ENCODE measurements around the gene FLNB. TPM values are rescaled to one million over a fixed set of nuclear protein-coding genes. Genes with fewer than 3 reads are reported as not detected.

The FLNB gene
- total RNA-seq, 1 donor from 2014 or later, result 72.9 TPM

DNA sequence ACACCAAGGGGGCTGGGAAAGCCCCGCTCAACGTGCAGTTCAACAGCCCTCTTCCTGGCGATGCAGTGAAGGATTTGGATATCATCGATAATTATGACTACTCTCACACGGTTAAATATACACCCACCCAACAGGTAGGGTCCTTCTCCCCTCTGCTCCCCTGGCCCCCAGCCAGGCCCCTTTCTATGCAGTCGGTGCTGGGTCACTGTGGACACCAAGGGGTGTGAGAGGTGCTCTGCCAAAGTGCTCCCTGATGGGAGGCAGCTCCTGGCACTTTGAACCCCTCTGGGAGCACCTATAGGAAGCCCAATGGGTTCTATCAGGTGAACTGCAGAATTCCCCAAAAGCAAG lies 103.9 kb downstream of the FLNB start:
- H3K27ac Mint-ChIP-seq (ENCODE audit: unreplicated experiment), result no peak overlapping the region
- TF ChIP-seq, protein P1, sequence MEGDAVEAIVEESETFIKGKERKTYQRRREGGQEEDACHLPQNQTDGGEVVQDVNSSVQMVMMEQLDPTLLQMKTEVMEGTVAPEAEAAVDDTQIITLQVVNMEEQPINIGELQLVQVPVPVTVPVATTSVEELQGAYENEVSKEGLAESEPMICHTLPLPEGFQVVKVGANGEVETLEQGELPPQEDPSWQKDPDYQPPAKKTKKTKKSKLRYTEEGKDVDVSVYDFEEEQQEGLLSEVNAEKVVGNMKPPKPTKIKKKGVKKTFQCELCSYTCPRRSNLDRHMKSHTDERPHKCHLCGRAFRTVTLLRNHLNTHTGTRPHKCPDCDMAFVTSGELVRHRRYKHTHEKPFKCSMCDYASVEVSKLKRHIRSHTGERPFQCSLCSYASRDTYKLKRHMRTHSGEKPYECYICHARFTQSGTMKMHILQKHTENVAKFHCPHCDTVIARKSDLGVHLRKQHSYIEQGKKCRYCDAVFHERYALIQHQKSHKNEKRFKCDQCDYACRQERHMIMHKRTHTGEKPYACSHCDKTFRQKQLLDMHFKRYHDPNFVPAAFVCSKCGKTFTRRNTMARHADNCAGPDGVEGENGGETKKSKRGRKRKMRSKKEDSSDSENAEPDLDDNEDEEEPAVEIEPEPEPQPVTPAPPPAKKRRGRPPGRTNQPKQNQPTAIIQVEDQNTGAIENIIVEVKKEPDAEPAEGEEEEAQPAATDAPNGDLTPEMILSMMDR (IDR thresholded peaks at IDR 0.05), result no peak
- H3K4me3 Mint-ChIP-seq (ENCODE audit: unreplicated experiment), result no peak overlapping the region
- no peaks in the 10 kb centered on the region for H3K9me3 Mint-ChIP-seq (ENCODE audit: unreplicated experiment)
- H3K36me3 Mint-ChIP-seq (ENCODE audit: unreplicated experiment), result peaks cover 51% of the 10 kb centered on the region
- no peaks in the 10 kb centered on the region for H3K27me3 Mint-ChIP-seq (ENCODE audit: unreplicated experiment)
- H3K4me1 Mint-ChIP-seq (ENCODE audit: unreplicated experiment), result peaks cover 14% of the 10 kb centered on the region
- DNase-seq (ENCODE audit: extremely low spot score, unreplicated experiment), result no peak

DNA sequence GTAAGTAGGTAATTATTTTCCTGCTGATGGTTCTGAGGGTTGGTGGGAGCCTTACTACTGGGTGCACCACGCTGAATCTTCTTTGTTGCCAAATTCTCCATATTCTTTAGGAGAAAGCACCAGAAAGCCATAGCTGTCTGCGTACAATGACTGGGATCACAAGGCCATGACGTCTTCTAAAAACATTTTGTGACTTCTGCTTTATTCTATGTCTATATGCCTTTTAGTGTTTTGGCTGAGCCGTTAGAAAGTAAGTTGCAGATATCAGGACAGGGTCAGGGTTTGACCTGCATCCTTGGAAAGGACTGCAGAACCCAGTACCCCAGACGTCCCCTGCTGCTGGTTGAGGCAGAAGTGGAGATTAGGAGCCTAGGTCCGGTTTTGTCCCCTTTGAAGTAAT lies 107.0 kb downstream of the FLNB start:
- no peaks in the 10 kb centered on the region for H3K9me3 Mint-ChIP-seq (ENCODE audit: unreplicated experiment)
- no peak for DNase-seq (ENCODE audit: extremely low spot score, unreplicated experiment)
- no peaks in the 10 kb centered on the region for H3K27me3 Mint-ChIP-seq (ENCODE audit: unreplicated experiment)
- peaks cover 26% of the 10 kb centered on the region for H3K4me1 Mint-ChIP-seq (ENCODE audit: unreplicated experiment)
- H3K4me3 Mint-ChIP-seq (ENCODE audit: unreplicated experiment), result no peak overlapping the region
- peaks cover 53% of the 10 kb centered on the region for H3K36me3 Mint-ChIP-seq (ENCODE audit: unreplicated experiment)
- H3K27ac Mint-ChIP-seq (ENCODE audit: unreplicated experiment), result no peak overlapping the region
- TF ChIP-seq, protein P1 (IDR thresholded peaks at IDR 0.05), result no peak

DNA sequence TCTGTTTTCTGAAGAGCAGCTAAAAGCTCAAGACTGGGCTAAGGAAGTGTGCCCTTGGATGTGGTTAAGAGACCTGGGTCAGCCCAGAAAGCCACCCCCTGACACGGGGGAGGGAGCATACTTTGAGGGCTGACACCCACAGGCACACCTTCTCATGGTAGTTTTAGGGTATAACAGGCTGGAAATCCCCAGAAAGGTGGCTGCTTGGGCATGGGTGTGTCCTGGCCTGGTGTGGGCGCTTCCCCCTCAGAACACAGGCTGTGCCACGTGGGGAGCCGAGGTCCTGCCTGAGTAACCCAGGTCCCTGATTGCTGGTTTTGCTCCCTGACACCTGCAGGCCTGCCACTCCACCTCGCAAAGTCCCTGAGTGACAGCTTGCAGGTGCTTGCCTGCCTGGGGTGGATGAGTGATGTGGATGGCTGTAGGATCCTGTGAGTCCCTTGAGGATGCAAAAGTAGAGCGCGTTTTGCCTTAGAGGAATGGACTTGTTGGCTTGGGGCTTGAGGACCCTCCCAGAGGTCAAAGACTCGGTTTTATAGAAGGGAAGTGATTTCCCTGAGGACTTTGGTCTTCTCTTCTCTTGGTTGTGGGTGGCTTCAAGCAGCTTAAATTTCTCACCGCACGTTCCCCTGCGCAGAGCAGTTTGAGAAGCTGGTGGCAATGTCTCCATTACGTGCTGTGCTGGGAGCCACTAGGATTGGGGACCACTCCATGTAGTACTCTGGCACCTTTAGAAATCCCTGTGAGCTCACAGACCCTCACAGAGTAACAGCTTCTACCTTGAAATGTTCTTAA lies 108.1 kb downstream of the FLNB start:
- Mint-ChIP-seq H3K36me3 (ENCODE audit: unreplicated experiment) (peaks cover 52% of the 10 kb centered on the region), H3K9me3 (ENCODE audit: unreplicated experiment) (no peaks in the 10 kb centered on the region), H3K27ac (ENCODE audit: unreplicated experiment) (peak overlapping the region; percentile 85), H3K4me3 (ENCODE audit: unreplicated experiment) (no peak overlapping the region), H3K4me1 (ENCODE audit: unreplicated experiment) (peaks cover 26% of the 10 kb centered on the region), H3K27me3 (ENCODE audit: unreplicated experiment) (no peaks in the 10 kb centered on the region)
- TF ChIP-seq, protein P1 (IDR thresholded peaks at IDR 0.05), result no peak
- DNase-seq (ENCODE audit: extremely low spot score, unreplicated experiment), result no peak

DNA sequence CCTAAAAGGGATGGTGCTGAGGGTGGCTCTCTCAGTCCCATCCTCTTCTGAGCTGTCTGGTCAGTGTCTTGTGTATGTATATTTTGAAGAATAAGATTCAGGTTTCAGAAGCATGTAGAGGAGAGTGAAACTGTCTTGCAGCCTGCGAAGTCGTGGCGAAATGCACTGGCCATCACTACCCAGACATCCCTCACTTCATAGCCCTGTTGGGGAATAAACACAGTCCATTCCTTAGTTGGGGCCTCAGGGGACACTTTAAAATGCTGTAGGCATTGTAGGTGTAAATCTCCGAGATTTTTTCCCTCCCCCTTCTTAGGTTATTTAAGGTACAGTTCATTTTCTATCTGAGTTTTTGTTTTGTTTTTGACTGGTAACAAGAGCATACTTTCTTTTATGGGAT lies 108.8 kb downstream of the FLNB start:
- H3K36me3 Mint-ChIP-seq (ENCODE audit: unreplicated experiment), result peaks cover 55% of the 10 kb centered on the region
- H3K27ac Mint-ChIP-seq (ENCODE audit: unreplicated experiment), result peak overlapping the region; percentile 85
- no peaks in the 10 kb centered on the region for H3K9me3 Mint-ChIP-seq (ENCODE audit: unreplicated experiment)

DNA sequence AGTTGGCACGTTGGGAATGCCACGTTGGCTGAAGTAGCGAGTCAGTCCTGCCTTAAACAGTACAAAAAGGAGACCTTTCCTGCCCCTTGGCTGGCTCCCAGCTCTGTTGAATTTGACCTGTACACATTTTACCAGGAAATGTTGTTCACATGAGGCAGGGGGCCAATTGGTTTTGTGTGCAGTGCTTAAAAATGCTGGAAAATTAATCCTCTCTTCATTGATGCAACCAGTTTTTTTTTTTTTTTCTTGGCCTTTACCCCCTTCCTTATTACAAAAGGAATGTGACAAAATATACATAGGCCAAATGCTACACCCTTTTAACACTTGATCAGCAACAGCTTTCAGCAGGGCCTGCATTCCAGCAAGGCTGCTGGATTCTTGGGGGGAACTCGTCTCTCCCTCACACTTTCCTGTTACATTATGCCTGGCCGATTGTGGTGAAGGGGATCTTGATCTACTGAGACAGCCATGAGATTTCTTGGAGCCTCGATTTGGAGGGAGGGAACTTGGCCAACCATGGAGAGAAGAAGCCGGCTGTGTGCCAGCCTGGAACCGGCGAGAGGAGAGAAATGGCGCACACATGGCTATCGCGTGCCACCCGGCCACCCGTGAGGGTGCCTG lies 109.4 kb downstream of the FLNB start:
- Mint-ChIP-seq H3K27ac (ENCODE audit: unreplicated experiment) (peak overlapping the region; percentile 85), H3K4me1 (ENCODE audit: unreplicated experiment) (peaks cover 26% of the 10 kb centered on the region), H3K9me3 (ENCODE audit: unreplicated experiment) (no peaks in the 10 kb centered on the region), H3K4me3 (ENCODE audit: unreplicated experiment) (peak overlapping the region; percentile 11), H3K27me3 (ENCODE audit: unreplicated experiment) (no peaks in the 10 kb centered on the region), H3K36me3 (ENCODE audit: unreplicated experiment) (peaks cover 51% of the 10 kb centered on the region)
- TF ChIP-seq, protein P1 (IDR thresholded peaks at IDR 0.05), result no peak
- DNase-seq (ENCODE audit: extremely low spot score, unreplicated experiment), result no peak

More for the DNA sequence above, 108.8 kb downstream of the FLNB start:
- peaks cover 26% of the 10 kb centered on the region for H3K4me1 Mint-ChIP-seq (ENCODE audit: unreplicated experiment)
- H3K27me3 Mint-ChIP-seq (ENCODE audit: unreplicated experiment), result no peaks in the 10 kb centered on the region
- TF ChIP-seq, protein P1 (IDR thresholded peaks at IDR 0.05), result no peak
- no peak for DNase-seq (ENCODE audit: extremely low spot score, unreplicated experiment)
- H3K4me3 Mint-ChIP-seq (ENCODE audit: unreplicated experiment), result peak overlapping the region; percentile 11
